ENCODE measurements around the gene CDRT4. TPM values are rescaled to one million over a fixed set of nuclear protein-coding genes. Genes with fewer than 3 reads are reported as not detected.

Gene CDRT4
- total RNA-seq, 1 experiment from 2014 or later = 1.7 TPM

DNA sequence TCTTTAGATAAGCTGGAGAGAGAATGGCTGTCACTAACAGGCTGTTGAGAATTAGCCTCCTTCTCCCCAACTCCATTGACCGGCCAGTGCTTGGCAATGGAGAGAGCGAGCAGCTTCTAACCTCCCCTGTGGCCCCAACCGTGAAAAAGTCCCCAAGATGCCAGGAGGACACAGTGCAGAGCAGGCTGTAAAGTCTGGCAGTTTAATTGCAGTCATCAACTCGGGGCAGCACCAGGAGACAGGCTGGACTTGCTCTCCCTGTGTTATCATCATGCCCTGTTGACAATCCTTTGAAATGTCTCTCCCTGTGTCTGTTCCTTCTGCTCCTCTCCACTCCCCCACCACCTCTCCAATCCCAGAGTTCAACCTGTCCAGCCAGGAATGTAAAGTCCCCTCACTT lies 705 bp upstream of the CDRT4 start:
- in situ Hi-C loops (cut with HindIII; ENCODE audit: low pct_unique_long_range_greater_than_20kb, low sequenced_read_pairs) = no loop called here
- no peak for DNase-seq (ENCODE audit: low read depth)

DNA sequence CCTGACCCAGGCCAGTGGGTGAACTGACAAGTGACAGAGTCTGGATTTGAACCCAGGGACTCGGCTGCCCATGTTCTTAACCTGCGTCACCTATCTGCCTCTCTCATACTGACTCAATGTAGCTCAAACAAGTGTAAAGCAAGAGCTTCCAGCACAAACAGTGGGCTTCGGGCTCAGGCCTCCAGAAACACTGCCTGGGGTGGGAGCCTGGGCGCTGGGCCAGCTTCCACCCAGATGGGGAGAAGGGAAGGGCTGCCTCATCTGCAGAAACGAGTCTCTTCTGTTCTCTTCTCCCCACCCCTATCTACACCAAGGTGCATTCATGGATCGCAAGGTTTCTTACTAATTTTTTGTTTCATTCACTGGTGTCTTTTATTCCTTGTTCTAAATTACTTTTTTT lies 1.3 kb downstream of the CDRT4 start:
- in situ Hi-C loops (cut with HindIII; ENCODE audit: low pct_unique_long_range_greater_than_20kb, low sequenced_read_pairs) = no loop called here
- DNase-seq (ENCODE audit: low read depth) = no peak

DNA sequence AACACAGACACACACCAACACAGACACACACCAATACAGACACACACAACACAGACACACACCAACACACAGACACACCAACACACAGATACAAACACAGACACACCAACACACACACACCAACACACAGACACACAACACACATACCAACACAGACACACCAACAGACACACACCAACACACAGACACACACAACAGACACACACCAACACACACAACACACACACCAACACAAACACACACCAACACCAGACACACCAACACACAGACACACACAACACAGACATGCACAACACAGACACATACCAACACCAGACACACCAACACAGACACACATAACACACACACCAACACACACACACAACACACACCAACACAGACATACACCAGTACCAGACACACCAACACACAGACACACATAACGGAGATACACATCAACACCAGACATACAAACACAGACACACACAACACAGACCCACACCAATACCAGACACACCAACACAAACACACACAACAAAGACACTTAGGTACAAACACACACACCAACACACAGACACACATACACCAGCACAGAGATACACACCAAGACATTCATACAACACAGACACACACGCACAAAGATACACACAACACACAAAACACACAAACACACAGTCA lies 2.2 kb downstream of the CDRT4 start:
- in situ Hi-C loops (cut with HindIII; ENCODE audit: low pct_unique_long_range_greater_than_20kb, low sequenced_read_pairs) = no loop called here
- no peak for DNase-seq (ENCODE audit: low read depth)

DNA sequence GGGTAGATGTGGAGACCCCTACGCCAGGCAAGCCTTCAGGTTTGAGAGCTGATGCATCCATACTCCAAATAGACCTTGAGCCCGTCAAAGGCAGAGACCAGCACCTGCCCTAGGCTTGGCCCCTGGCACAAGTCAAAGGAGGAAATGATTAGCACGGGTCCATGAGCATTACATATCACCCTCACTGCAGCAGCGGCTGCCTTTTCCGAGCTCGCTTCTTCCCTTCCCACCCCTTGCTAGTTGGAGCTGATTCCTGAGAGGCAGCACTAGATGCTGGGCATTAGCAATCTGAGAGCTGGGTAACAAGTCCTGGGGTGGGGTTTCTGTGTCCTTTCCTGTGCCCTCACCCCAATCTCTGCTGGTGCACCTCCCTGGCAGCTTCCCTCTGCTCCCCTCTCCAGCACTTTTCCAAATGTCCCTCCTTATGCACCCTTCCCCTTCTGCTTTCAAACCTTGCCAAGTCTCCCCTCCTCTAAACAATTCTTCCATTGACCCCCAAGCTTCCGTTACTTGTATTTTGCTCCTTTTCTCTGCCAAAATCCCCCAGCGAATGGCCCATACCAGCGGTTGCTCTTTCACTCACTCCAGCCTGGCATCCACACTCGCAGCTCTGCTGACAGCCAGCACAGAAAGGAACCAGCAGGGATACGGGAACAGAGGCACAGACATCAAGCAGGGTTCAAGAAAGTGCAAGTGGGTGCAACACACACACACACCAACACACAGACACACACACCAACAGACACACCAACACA lies 3.0 kb downstream of the CDRT4 start:
- no peak for DNase-seq (ENCODE audit: low read depth)
- in situ Hi-C loops (cut with HindIII; ENCODE audit: low pct_unique_long_range_greater_than_20kb, low sequenced_read_pairs) = no loop called here

DNA sequence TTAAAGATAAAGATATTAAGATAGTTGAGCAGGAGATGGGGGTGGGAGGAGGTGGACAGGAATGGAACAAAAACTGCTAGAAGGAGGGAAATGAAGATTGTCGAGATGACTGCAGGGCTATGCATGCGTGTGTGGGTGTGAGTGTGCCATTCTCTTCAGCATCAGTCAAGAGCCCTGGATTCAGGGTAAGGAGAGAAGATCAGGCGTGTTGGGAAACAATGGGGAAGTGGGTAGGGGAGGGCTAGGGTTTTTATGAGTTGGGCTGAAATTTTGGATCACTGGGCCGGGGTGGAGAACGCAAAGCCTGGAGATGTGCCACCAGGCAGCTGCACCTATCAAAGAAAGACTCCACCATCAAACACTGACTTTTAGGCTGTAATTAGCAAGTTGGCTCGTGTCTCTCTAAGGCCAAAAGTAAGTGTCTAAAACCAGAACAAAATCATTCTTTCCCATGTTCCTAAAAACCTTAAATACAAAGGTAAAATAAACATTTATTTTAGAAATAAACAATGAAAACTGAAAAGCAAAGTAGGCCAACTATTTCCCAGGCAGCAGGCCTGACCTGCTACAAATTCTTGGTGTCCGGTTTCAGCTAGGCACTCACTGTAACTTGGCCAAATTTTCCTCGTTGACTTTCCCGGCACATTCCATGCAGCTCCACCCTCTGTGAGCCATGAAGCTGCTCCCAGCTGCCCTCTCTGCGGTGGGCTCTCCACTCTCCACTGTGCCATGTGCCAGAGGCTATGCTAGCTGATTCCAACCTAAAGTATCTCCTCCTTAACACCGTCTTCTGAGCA lies 4.2 kb downstream of the CDRT4 start:
- no peak for DNase-seq (ENCODE audit: low read depth)
- in situ Hi-C loops (cut with HindIII; ENCODE audit: low pct_unique_long_range_greater_than_20kb, low sequenced_read_pairs) = no loop called here

DNA sequence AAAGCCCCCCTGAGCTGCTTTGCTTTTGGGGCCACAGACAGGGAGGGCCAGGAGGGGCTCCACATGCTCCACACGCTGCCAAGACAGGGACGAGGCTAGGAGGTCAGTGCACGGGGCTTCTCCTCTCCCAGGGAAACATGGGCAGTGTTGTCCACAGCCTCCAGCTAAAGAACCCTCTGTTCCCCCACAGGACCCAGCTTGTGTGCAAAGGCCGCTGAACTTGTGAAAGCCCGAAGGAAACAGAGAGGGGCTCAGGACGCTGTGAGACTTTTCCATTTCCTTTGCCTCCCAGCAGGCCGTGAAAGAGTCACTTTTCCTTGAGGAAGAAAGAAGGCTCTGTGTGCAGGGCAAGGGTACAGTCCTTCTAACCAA lies 9.7 kb downstream of the CDRT4 start:
- in situ Hi-C loops (cut with HindIII; ENCODE audit: low pct_unique_long_range_greater_than_20kb, low sequenced_read_pairs) = no loop called here
- no peak for DNase-seq (ENCODE audit: low read depth)

DNA sequence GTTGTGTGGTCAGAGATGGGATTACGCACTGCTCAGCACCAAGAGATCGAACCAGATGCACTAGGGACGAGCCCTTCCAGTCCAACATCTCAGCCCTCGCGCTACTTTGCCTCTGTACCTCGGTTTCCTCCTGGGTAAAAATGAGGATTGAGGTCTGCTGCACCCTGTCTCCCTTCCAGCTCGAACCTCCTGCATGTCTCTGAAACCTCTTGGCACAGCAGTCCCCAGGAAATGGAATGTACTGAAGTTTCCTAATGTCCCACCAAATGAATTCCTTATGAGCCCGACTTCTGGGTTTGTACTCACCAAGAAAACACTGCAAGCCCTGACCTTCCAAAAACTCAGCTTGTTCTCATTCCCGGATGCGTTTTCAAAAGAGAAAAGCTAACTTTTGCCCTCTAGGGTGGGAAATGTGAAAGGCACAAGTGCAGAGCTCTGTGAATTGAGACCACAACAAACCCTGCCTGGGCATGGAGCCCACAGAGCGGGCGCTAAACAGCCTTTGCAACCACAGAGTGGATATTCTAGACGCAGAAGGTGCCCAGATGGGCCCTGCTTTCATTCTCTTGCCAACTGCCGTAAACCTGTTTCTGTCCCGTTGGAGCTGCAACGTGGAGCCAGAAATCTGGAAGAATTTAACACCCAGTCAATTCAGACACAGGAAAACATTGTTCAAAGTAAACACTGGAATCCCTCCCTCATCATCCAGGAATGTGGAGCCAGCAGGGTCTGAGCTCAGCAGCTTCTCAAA lies 10.3 kb downstream of the CDRT4 start:
- DNase-seq (ENCODE audit: low read depth) = no peak
- in situ Hi-C loops (cut with HindIII; ENCODE audit: low pct_unique_long_range_greater_than_20kb, low sequenced_read_pairs) = no loop called here

DNA sequence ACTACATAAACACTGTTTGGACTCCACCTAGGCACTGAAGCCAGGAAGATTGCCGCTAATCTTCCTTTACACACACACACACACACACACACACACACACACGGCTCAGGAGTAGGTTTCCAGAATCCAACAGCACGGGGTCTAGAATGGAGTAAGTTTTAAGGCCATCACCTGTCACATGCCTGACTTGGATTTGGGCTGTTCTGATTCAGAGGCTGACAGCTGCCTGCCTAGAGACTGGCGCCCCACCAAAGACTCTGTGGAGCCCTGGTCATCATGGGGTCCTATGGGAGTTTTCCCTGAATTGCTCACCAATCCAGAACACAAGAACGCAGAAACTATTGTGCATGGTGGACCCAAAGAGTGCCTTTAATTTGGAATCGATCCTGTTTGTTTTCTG lies 10.9 kb downstream of the CDRT4 start:
- DNase-seq (ENCODE audit: low read depth) = no peak
- in situ Hi-C loops (cut with HindIII; ENCODE audit: low pct_unique_long_range_greater_than_20kb, low sequenced_read_pairs) = no loop called here

DNA sequence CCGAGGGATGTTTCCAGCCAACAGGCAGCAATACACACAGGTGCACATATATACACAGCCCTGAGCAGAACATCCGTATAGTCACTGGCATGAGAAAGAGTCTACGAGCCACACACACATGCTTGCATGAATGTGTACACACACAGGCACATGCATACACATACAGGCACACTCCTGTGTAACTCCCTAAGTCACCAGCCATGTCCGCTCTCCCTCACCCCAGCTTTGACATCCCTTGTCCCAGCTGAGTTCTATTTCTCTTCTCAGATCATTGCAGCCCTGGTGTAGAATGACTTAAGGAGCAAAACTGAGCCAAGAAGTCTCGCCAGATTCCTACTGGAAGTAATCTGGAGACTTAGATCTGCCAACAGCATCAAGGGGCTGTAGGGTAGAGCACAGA lies 13.1 kb downstream of the CDRT4 start:
- in situ Hi-C loops (cut with HindIII; ENCODE audit: low pct_unique_long_range_greater_than_20kb, low sequenced_read_pairs) = no loop called here
- no peak for DNase-seq (ENCODE audit: low read depth)

DNA sequence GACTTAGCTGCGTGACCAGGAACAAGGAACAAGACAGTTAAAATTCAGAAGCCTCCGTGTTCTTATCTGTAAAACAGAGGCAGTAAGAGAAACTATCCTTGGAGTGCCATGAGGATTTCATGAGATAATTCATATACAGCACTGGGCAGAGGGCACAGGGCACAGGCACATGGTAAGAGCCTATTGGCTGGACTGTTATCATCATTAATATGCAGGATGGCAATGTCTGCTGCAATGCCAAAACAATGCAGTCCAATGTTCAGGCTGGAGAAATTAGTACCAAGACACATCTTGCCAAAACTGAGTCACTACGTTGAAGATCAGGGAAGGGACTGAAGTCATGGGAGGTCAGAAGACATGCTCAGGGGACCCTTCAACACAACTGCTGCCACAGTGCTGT lies 13.6 kb downstream of the CDRT4 start:
- in situ Hi-C loops (cut with HindIII; ENCODE audit: low pct_unique_long_range_greater_than_20kb, low sequenced_read_pairs) = no loop called here
- DNase-seq (ENCODE audit: low read depth) = no peak

DNA sequence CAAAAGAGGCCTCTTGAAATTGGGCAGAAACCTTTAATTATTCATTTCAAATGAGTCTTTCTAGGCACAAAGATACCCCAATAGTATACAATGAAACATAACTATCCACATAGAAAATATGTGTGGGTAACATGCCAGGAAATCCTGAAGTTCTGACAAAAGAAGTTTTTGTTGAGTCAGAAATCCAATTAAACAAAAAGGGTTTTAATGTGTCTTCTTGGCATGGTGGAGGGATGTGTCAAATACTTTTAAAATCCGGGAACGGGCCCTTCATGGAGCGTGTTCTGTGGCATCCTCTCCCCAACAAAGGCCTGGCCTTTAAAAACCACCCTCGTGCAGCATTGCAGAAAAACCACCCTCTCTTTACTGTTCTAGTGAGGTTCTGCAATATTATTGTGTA lies 14.2 kb downstream of the CDRT4 start:
- no peak for DNase-seq (ENCODE audit: low read depth)
- in situ Hi-C loops (cut with HindIII; ENCODE audit: low pct_unique_long_range_greater_than_20kb, low sequenced_read_pairs) = no loop called here

DNA sequence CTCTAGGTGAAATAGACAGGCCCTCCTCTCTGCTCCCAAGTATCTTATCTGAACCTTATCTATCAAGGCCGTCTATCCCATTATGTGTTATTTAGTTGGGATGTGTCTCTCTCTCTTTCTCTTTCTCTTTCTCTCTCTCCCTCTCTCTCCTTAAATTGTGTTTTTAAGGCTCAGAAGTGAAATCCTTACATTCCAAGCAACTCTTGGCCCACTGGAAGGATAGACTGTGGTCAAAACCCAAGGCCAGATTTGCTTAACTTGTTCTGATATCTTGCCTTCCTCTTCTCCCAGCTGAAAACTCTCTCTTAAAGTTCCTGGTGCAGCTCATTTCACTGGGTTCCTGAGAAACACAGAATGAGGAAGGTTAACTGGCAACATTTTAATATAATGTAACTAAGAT lies 14.7 kb downstream of the CDRT4 start:
- in situ Hi-C loops (cut with HindIII; ENCODE audit: low pct_unique_long_range_greater_than_20kb, low sequenced_read_pairs) = no loop called here
- DNase-seq (ENCODE audit: low read depth) = no peak

DNA sequence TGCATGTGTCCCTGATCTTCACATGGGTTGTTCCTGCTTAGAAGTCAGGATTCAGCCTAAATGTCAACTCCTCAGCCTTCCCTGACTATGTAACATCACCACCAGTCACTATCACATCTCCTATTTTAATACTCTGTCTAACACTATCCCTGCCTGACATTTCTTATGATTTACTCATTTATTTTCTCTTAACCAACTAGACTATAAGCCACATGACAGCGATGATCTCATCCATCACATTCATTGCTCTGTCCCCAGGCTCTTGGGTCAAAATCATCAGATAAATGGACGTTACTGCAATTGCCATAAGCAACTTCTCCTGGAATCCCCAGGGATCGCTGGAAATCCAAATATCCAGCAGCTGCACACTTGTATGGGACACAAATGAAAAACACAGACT lies 15.7 kb downstream of the CDRT4 start:
- DNase-seq (ENCODE audit: low read depth) = no peak
- in situ Hi-C loops (cut with HindIII; ENCODE audit: low pct_unique_long_range_greater_than_20kb, low sequenced_read_pairs) = no loop called here

DNA sequence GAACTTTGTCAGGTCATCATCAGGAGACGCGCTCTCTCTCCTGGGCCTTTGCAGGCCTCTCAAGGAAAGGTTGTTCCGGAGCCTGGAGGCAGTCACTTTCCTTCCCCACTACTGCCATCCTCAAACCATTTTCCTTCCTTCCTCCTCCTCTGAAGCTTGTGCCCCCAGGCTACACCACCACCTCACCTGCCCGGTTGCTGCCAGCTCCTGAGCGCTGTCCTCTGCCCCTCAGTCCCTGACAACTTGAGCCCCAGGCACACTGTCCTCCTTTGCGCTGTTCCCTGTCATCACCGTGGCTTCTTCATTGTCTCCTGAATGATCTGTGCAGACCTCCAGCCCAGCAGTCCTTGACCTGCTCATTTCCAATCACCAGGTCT lies 18.9 kb downstream of the CDRT4 start:
- in situ Hi-C loops (cut with HindIII; ENCODE audit: low pct_unique_long_range_greater_than_20kb, low sequenced_read_pairs) = no loop called here
- no peak for DNase-seq (ENCODE audit: low read depth)

DNA sequence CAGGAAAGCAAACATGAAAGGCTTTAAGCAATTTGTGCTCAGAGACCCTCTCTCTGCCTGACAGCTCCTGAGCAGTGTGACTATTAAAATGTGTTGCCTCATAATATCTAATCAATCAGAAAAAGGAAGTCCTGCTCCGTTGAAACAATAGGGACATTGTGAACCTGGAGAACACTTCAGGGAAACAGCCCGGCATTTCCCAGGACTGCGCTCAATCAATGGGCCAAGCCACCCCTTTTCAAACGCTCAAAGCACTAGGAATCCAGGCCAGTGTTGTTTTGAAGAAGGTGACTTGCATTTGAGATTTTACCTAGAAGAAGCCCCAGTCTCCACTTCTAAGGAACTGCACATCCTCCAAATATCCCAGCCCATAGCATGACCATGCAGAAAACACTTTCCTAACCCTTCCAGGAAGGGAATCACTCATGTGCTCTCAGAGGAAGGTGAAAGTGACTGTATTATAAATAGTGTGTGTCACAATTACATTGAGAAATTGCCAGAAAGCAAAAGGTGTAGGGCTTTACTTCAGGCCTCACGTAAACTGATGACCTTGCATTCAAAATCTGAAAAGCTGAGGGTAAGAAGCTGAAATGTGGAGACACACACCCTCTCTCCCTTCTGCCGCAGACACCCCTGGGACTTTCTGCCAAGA lies 19.4 kb downstream of the CDRT4 start:
- in situ Hi-C loops (cut with HindIII; ENCODE audit: low pct_unique_long_range_greater_than_20kb, low sequenced_read_pairs) = no loop called here
- no peak for DNase-seq (ENCODE audit: low read depth)

DNA sequence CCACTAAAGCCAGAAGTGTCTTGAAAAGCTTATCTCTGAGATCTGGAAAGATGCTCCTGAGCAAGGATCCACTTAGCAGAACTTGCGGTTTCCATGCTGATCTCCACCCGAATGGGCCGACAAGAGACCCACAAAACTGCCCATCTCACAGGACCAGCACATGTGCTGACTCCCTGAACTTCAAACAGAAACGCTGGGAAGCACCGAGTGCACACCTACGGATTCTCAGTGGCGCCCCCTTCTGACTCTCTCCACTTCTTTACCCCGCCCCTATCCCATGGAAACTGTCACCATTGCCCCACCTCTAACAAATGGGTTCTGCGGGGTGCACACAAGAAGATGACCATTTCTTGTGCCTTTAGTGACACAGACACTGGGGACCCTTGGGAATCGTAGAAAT lies 21.4 kb downstream of the CDRT4 start:
- DNase-seq (ENCODE audit: low read depth) = no peak
- in situ Hi-C loops (cut with HindIII; ENCODE audit: low pct_unique_long_range_greater_than_20kb, low sequenced_read_pairs) = no loop called here

DNA sequence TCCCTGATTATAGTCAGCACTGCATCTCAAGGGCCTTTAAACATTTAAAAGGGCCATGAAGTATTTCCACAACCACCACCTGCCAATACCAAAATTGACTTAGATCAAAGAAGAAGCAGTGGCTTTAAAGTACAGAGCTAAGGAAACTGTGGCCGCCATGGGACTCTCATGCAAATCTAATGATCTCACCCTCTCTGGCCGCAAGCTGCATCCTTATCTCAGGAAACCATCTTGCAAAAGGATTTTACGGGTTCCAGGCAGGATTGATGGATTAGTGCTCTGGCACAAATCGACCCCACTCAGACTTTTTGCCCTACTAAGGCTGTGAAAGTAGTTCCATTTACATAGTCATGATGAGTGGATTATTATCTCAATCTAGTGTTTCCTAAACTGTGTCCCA lies 22.6 kb downstream of the CDRT4 start:
- in situ Hi-C loops (cut with HindIII; ENCODE audit: low pct_unique_long_range_greater_than_20kb, low sequenced_read_pairs) = no loop called here
- no peak for DNase-seq (ENCODE audit: low read depth)

Measured in Caki2 (cell line).